ENCODE data around the gene B3GAT3. TPM values are rescaled to one million over a fixed set of nuclear protein-coding genes. Genes with fewer than 3 reads are reported as not detected.

The B3GAT3 gene
- polyA plus RNA-seq, 3 donors: 18.5 to 44.9 (median 19.0) TPM

DNA sequence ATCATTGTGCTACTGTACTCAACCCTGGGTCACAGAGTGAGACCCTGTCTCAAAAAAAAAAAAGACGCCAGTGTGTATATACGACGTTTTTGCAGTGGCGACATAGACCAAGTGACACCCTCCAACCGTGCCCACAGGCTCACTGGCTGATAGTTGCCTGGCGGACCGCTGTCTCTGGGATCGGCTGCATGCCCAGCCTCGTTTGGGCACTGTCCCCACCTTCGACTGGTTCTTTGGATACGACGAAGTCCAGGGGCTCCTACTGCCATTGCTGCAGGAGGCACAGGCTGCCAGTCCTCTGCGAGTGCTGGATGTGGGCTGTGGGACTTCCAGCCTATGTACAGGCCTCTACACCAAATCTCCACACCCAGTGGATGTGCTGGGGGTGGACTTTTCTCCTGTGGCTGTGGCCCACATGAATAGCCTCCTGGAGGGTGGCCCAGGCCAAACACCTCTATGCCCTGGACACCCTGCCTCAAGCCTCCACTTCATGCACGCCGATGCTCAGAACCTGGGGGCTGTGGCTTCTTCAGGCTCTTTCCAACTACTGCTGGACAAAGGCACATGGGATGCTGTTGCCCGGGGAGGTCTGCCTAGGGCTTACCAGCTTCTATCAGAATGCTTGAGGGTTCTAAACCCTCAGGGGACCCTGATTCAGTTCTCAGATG is 44.6 kb upstream of the B3GAT3 start:
- H2AFZ ChIP-seq (ENCODE audit: insufficient read depth, low read depth, low read length, poor library complexity, severe bottlenecking): no peak overlapping the region
- peak overlapping the region in 4 of 7 donors; percentile 33 to 92 (median 83) for H3K27ac Mint-ChIP-seq
- H3K4me3 ChIP-seq (replicated peaks in 1 of 3; ENCODE audit: low read depth in 2 of 3, low read length in 3 of 3): peak overlapping the region; percentile 70 to 99 (median 99)
- DNase-seq: no peak
- H3K27me3 ChIP-seq (ENCODE audit: control insufficient read depth in 2 of 2, insufficient read depth in 2 of 2, low read length in 2 of 2): no peaks in the 10 kb centered on the region
- H3K4me2 ChIP-seq (replicated peaks; ENCODE audit: extremely low read depth, low read length, poor library complexity, severe bottlenecking): peak overlapping the region; percentile 90
- H3K9ac ChIP-seq (ENCODE audit: insufficient read depth, low read length, poor library complexity, severe bottlenecking): peak overlapping the region; percentile 78
- no peaks in the 10 kb centered on the region for H3K27me3 Mint-ChIP-seq (ENCODE audit: low read depth in 3 of 3)
- TF ChIP-seq, protein P1, sequence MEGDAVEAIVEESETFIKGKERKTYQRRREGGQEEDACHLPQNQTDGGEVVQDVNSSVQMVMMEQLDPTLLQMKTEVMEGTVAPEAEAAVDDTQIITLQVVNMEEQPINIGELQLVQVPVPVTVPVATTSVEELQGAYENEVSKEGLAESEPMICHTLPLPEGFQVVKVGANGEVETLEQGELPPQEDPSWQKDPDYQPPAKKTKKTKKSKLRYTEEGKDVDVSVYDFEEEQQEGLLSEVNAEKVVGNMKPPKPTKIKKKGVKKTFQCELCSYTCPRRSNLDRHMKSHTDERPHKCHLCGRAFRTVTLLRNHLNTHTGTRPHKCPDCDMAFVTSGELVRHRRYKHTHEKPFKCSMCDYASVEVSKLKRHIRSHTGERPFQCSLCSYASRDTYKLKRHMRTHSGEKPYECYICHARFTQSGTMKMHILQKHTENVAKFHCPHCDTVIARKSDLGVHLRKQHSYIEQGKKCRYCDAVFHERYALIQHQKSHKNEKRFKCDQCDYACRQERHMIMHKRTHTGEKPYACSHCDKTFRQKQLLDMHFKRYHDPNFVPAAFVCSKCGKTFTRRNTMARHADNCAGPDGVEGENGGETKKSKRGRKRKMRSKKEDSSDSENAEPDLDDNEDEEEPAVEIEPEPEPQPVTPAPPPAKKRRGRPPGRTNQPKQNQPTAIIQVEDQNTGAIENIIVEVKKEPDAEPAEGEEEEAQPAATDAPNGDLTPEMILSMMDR (IDR thresholded peaks at IDR 0.05): no peak
- peaks cover 13 to 31% of the 10 kb centered on the region in 2 donors for H3K36me3 Mint-ChIP-seq
- no peaks in the 10 kb centered on the region for H3K9me3 Mint-ChIP-seq
- H3K4me1 Mint-ChIP-seq: peaks cover 54% of the 10 kb centered on the region
- peak overlapping the region in 1 of 2 donors; percentile 86 for H3K27ac ChIP-seq (ENCODE audit: low read depth in 1 of 2, low read length in 2 of 2)
- peaks cover 65% of the 10 kb centered on the region for H3K79me2 ChIP-seq (ENCODE audit: insufficient read depth, low read length)
- H3K36me3 ChIP-seq (replicated peaks in 1 of 2; ENCODE audit: control insufficient read depth in 1 of 2, insufficient read depth in 2 of 2, low read length in 2 of 2): peaks cover 10 to 26% of the 10 kb centered on the region in 2 donors
- intact Hi-C loops (cut with micrococcal nuclease): no loop called here
- H3K4me1 ChIP-seq (ENCODE audit: control insufficient read depth in 1 of 2, insufficient read depth in 2 of 2, low read length in 2 of 2): peaks cover 35 to 37% of the 10 kb centered on the region in 2 donors
- H3K4me3 Mint-ChIP-seq: peak overlapping the region; percentile 92 to 97
- no peaks in the 10 kb centered on the region for H3K9me3 ChIP-seq (replicated peaks in 1 of 2; ENCODE audit: control insufficient read depth in 1 of 2, insufficient read depth in 1 of 2, low read length in 2 of 2)
- peaks cover 18% of the 10 kb centered on the region for H4K20me1 ChIP-seq (ENCODE audit: insufficient read depth, low read length)
- WGBS (ENCODE audit: insufficient coverage): 76% methylated on average over 12 of the region's 16 CpGs

DNA sequence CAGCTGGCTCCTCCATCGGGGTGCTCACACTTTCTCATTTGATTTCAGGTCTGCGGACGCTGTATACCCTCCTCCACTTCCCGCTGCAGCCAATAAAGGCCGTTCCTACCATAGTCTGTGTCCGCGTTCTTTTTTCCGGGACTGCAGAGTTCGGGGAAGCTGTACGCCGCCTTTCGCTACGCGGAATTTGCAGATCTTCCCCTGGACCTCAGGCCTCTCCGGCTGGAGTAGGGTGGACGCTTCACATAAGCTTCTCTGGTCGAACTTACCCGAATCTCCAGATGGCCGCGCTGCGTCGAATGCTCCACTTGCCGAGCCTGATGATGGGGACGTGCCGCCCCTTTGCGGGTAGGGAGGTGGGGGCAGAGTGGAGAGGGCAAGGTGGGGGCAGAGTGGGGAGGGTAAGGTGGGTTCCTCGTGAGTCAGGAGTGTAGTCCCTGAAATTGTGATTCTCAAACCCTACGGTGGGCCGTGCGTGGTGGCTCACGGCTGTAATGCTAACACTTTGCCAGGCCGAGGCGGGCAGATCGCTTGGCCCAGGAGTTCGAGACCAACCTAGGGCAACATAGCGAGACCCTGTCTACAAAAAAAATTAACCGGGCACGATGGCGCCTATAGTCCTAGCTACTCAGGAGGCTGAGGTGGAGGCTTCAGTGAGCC is 43.9 kb upstream of the B3GAT3 start:
- Mint-ChIP-seq H3K27me3 (ENCODE audit: low read depth in 3 of 3) (no peaks in the 10 kb centered on the region), H3K4me1 (peaks cover 47% of the 10 kb centered on the region), H3K27ac (peak overlapping the region; percentile 80 to 94 (median 92)), H3K36me3 (peaks cover 14 to 33% of the 10 kb centered on the region in 2 donors), H3K4me3 (peak overlapping the region; percentile 92 to 97), H3K9me3 (no peaks in the 10 kb centered on the region)
- DNase-seq: peak in 2 of 3 donors; percentile 30 to 43
- Histone ChIP-seq H3K27ac (ENCODE audit: low read depth in 1 of 2, low read length in 2 of 2) (peak overlapping the region; percentile 50 to 86), H3K9ac (ENCODE audit: insufficient read depth, low read length, poor library complexity, severe bottlenecking) (peak overlapping the region; percentile 78), H3K4me3 (replicated peaks in 1 of 3; ENCODE audit: low read depth in 2 of 3, low read length in 3 of 3) (peak overlapping the region; percentile 70 to 99 (median 99)), H3K4me2 (replicated peaks; ENCODE audit: extremely low read depth, low read length, poor library complexity, severe bottlenecking) (peak overlapping the region; percentile 90), H3K4me1 (ENCODE audit: control insufficient read depth in 1 of 2, insufficient read depth in 2 of 2, low read length in 2 of 2) (peaks cover 29 to 32% of the 10 kb centered on the region in 2 donors), H3K36me3 (replicated peaks in 1 of 2; ENCODE audit: control insufficient read depth in 1 of 2, insufficient read depth in 2 of 2, low read length in 2 of 2) (peaks cover 10 to 27% of the 10 kb centered on the region in 2 donors), H3K27me3 (ENCODE audit: control insufficient read depth in 2 of 2, insufficient read depth in 2 of 2, low read length in 2 of 2) (no peaks in the 10 kb centered on the region), H3K9me3 (replicated peaks in 1 of 2; ENCODE audit: control insufficient read depth in 1 of 2, insufficient read depth in 1 of 2, low read length in 2 of 2) (no peaks in the 10 kb centered on the region), H2AFZ (ENCODE audit: insufficient read depth, low read depth, low read length, poor library complexity, severe bottlenecking) (peak overlapping the region; percentile 95), H3K79me2 (ENCODE audit: insufficient read depth, low read length) (peaks cover 58% of the 10 kb centered on the region), H4K20me1 (ENCODE audit: insufficient read depth, low read length) (peaks cover 18% of the 10 kb centered on the region)
- TF ChIP-seq, protein P1 (IDR thresholded peaks at IDR 0.05): no peak
- 10% methylated on average over 39 of the region's 39 CpGs for WGBS (ENCODE audit: insufficient coverage)
- intact Hi-C loops (cut with micrococcal nuclease): loop anchor here in 1 of 2 donors (2.0 kb wide), 1 partner anchor 13 kb away; the partner anchor contains the start of gene UBXN1

All from CD14-positive monocyte (primary cell).